Measurements from ENCODE around the gene EVA1C. TPM values are rescaled to one million over a fixed set of nuclear protein-coding genes. Genes with fewer than 3 reads are reported as not detected.

Gene EVA1C
- total RNA-seq, 1 donor from 2014 or later = 1.2 TPM

DNA sequence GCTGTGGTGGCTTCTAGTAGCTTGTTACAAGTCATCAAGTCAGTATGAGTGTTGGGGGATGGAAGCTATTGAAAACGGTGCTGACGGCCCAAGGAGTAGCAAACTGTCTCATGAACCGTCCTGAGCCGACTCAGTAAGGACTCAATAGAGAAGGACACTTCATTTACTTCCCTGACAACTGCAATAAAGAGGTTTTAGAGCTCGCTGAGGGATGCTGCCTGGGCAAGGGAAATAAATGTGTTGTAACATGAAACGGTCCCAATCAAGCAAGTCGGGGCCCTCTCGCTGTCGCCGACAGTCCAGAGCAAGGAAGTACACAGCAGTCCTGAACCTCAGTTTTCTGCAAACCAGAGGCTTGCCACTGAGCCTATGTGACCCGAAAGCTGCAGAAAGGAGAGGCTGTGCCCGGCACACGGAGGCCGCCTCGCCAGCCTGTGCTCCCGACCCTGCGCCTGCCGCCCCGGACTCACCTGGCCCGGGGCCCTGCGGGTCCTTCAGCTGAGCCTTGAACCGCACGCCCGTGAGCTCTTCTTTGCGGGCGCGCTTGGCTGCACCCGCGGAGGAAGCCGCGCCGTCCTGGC lies 20.1 kb upstream of the EVA1C start:
- H3K9me3 Mint-ChIP-seq = peaks cover 15% of the 10 kb centered on the region
- H3K27me3 ChIP-seq = peaks cover 32% of the 10 kb centered on the region
- no peaks in the 10 kb centered on the region for H3K36me3 ChIP-seq
- H3K4me3 ChIP-seq = peak overlapping the region; percentile 81
- no peaks in the 10 kb centered on the region for H3K9me3 ChIP-seq (ENCODE audit: low read depth)
- TF ChIP-seq, protein P1, sequence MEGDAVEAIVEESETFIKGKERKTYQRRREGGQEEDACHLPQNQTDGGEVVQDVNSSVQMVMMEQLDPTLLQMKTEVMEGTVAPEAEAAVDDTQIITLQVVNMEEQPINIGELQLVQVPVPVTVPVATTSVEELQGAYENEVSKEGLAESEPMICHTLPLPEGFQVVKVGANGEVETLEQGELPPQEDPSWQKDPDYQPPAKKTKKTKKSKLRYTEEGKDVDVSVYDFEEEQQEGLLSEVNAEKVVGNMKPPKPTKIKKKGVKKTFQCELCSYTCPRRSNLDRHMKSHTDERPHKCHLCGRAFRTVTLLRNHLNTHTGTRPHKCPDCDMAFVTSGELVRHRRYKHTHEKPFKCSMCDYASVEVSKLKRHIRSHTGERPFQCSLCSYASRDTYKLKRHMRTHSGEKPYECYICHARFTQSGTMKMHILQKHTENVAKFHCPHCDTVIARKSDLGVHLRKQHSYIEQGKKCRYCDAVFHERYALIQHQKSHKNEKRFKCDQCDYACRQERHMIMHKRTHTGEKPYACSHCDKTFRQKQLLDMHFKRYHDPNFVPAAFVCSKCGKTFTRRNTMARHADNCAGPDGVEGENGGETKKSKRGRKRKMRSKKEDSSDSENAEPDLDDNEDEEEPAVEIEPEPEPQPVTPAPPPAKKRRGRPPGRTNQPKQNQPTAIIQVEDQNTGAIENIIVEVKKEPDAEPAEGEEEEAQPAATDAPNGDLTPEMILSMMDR (IDR thresholded peaks at IDR 0.05) = no peak
- TF ChIP-seq EZH2 (IDR thresholded peaks at IDR 0.05) (no peak), EZH2phosphoT487 (IDR thresholded peaks at IDR 0.05) (no peak)
- DNase-seq (ENCODE audit: low spot score) = peak; percentile 23
- H3K4me1 Mint-ChIP-seq = peaks cover 10% of the 10 kb centered on the region
- H3K27ac ChIP-seq = no peak overlapping the region
- H4K20me1 ChIP-seq (ENCODE audit: low read depth) = peaks cover 28% of the 10 kb centered on the region
- no peaks in the 10 kb centered on the region for H3F3A ChIP-seq (ENCODE audit: low read depth)
- peaks cover 3% of the 10 kb centered on the region for H3K27me3 Mint-ChIP-seq (ENCODE audit: insufficient read depth, low read depth)
- H3K36me3 Mint-ChIP-seq = peaks cover 4% of the 10 kb centered on the region
- no peak overlapping the region for H2AFZ ChIP-seq (replicated peaks)
- no peak overlapping the region for H3K27ac Mint-ChIP-seq
- peak overlapping the region; percentile 83 for H3K4me2 ChIP-seq
- peak overlapping the region; percentile 91 for H3K4me3 Mint-ChIP-seq
- peaks cover 50% of the 10 kb centered on the region for H3K79me2 ChIP-seq (ENCODE audit: low read depth)
- H3K9ac ChIP-seq = peak overlapping the region; percentile 6
- peaks cover 5% of the 10 kb centered on the region for H3K4me1 ChIP-seq

DNA sequence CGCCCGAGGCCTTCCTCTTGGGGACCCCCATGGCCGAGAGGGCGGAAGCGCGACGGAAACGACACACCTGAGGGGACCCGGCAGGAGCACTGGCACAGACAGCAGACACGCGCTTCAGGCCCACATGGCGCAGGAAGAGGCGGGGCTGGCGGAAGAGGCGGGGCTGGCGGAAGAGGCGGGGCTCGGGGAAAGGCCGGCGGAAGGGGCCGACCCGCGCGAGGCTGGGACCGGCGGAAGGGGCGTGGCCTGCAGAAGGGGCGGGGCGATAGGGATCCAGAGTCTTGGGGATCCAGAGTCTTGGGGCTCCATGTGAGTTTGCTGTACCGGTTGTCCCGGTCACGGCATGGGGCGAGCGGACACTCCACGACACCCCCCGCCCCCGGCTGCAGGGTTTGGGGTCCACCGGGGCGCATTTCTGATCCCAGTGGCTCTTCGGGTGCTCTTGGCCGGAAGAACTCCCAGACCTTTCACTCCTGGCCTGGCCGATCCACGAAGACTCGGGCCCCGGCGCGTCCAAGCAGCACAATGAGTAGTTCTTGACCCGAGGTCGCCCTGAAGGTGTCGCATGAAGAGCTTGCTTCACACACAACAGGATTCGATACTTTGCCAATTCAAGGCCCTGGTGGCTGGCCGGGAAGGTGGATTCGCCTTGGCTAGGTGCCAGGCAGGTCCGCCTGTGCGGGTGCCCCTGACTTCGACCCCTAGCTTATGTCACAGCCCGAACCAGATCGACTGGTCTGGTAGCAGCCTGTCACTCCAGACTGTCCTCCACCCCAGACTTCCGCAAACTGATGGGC lies 19.4 kb upstream of the EVA1C start, which contains the start of gene URB1:
Gene URB1, minus strand, starts transcription at position 133 of the 797 bp plus-strand sequence. Its CDS starts 102 bp downstream, at position 31.
- H3K4me3 ChIP-seq = peak within 1 kb of the TSS; percentile 81
- TF ChIP-seq, protein P1 (IDR thresholded peaks at IDR 0.05) = no peak
- TF ChIP-seq EZH2 (IDR thresholded peaks at IDR 0.05) = no peak
- no peak for TF ChIP-seq EZH2phosphoT487 (IDR thresholded peaks at IDR 0.05)
- H3K27ac ChIP-seq = no peak within 1 kb of the TSS
- H3K79me2 ChIP-seq (ENCODE audit: low read depth) = peaks cover 44% of the 10 kb centered on the region
- H3K27me3 ChIP-seq = peaks cover 37% of the 10 kb centered on the region
- peaks cover 24% of the 10 kb centered on the region for H4K20me1 ChIP-seq (ENCODE audit: low read depth)
- Mint-ChIP-seq H3K4me3 (peak within 1 kb of the TSS; percentile 91), H3K4me1 (peaks cover 10% of the 10 kb centered on the region), H3K9me3 (peaks cover 17% of the 10 kb centered on the region), H3K27me3 (ENCODE audit: insufficient read depth, low read depth) (peaks cover 3% of the 10 kb centered on the region), H3K36me3 (no peaks in the 10 kb centered on the region), H3K27ac (no peak within 1 kb of the TSS)
- H3K4me2 ChIP-seq = peak within 1 kb of the TSS; percentile 83
- no peaks in the 10 kb centered on the region for H3K36me3 ChIP-seq
- H3K9me3 ChIP-seq (ENCODE audit: low read depth) = no peaks in the 10 kb centered on the region
- H2AFZ ChIP-seq (replicated peaks) = peak within 1 kb of the TSS; percentile 96
- peak within 1 kb of the TSS; percentile 6 for H3K9ac ChIP-seq
- H3K4me1 ChIP-seq = peaks cover 5% of the 10 kb centered on the region
- no peaks in the 10 kb centered on the region for H3F3A ChIP-seq (ENCODE audit: low read depth)
- peak; percentile 81 for DNase-seq (ENCODE audit: low spot score)

DNA sequence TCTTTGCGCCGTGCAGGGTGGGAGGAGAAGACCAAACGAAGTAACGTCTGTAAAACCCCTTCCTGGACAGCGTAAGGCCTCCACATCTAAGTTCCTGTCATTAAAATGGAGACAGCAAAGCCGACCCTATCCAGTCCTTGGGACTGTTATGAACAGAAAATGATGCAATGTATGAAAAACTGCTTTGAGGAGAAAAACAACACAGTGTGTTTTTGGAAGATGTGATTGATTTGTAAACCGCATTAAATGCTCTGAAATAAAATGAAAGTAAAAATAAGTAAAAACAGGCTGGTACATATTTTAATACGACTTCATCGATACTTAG lies 18.9 kb upstream of the EVA1C start:
- Histone ChIP-seq H3K36me3 (no peaks in the 10 kb centered on the region), H3F3A (ENCODE audit: low read depth) (no peaks in the 10 kb centered on the region), H3K9me3 (ENCODE audit: low read depth) (no peaks in the 10 kb centered on the region), H2AFZ (replicated peaks) (peak overlapping the region; percentile 96), H4K20me1 (ENCODE audit: low read depth) (peaks cover 19% of the 10 kb centered on the region), H3K4me3 (peak overlapping the region; percentile 81), H3K79me2 (ENCODE audit: low read depth) (peaks cover 38% of the 10 kb centered on the region), H3K4me2 (no peak overlapping the region), H3K27me3 (peaks cover 43% of the 10 kb centered on the region), H3K9ac (no peak overlapping the region), H3K4me1 (peaks cover 5% of the 10 kb centered on the region), H3K27ac (no peak overlapping the region)
- peaks cover 17% of the 10 kb centered on the region for H3K9me3 Mint-ChIP-seq
- no peak for DNase-seq (ENCODE audit: low spot score)
- H3K4me3 Mint-ChIP-seq = peak overlapping the region; percentile 91
- no peak overlapping the region for H3K27ac Mint-ChIP-seq
- no peaks in the 10 kb centered on the region for H3K36me3 Mint-ChIP-seq
- H3K27me3 Mint-ChIP-seq (ENCODE audit: insufficient read depth, low read depth) = peaks cover 3% of the 10 kb centered on the region
- peaks cover 10% of the 10 kb centered on the region for H3K4me1 Mint-ChIP-seq
- TF ChIP-seq, protein P1 (IDR thresholded peaks at IDR 0.05) = no peak
- TF ChIP-seq EZH2phosphoT487 (IDR thresholded peaks at IDR 0.05) = no peak
- TF ChIP-seq EZH2 (IDR thresholded peaks at IDR 0.05) = no peak

All from neural progenitor cell (in vitro differentiated cells).